Activated T-cell treated with anti-CD3 and anti-CD28 coated beads, Interleukin-2, amount 50 U/mL, for 48 hours (primary cell): ENCODE results near the gene RBM17.

ENCODE experiments used
- DNase-seq, 2 experiments: peaks; one replicate each; pipeline ENCODE4 v3.0.0-alpha.2; 2020

The RBM17 gene, protein sequence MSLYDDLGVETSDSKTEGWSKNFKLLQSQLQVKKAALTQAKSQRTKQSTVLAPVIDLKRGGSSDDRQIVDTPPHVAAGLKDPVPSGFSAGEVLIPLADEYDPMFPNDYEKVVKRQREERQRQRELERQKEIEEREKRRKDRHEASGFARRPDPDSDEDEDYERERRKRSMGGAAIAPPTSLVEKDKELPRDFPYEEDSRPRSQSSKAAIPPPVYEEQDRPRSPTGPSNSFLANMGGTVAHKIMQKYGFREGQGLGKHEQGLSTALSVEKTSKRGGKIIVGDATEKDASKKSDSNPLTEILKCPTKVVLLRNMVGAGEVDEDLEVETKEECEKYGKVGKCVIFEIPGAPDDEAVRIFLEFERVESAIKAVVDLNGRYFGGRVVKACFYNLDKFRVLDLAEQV

DNA sequence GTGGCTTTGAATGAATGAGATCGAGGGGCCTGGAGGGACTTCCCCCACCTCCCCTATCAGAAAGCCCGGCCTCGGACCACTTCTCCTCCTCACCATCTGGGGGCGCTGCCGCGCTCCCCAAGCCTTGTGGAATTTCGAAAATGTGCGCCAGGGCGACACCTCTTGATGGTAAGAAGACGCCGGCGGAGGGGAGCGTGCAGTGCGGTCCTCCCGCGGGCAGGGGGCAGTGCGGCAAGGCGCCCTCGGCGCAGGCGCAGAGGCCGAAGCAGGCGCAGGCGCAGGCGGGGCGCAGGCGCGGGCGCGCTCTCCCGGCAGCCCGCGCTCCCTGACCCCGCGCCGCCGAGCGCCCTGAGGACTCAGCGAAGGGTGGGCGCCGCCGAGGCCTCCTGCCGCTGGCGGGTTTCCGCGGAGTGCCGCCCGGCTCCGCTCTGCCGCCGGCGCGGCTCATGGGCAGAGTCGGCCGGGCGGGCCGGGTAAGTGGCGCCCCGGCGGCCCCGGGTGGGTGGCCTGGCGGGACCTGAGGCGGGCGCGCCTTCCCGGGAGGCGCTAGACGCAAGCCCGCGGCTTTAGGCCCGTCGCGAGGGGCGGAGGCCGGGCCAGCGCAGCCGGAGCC is at the start of gene RBM17:
Gene RBM17 (plus strand): TSS at position 314 of the 613 bp plus-strand sequence. CDS start 8,032 bp downstream, outside the sequence.
- peak; percentile 100 for DNase-seq

DNA sequence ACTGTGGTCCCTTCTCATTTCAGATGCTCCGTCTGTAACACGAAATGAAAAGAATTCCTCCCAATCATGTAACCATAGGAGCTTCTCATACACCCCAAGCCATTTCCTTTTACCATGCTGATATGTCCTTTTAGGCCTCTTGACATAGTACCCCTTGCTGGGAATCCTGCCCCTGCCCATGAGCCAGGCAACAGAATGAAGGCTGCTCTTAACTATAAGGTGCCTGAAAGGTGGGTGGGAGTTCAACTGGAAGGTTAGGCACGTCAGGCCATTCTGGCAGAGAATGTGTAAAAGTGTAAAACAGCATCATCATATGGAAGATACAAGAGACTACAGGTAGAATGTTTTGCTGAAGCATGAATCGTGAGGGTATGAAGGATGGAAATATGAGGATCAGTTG is 49.1 kb upstream of the RBM17 start:
- peak in 1 of 2 experiments; percentile 24 for DNase-seq

DNA sequence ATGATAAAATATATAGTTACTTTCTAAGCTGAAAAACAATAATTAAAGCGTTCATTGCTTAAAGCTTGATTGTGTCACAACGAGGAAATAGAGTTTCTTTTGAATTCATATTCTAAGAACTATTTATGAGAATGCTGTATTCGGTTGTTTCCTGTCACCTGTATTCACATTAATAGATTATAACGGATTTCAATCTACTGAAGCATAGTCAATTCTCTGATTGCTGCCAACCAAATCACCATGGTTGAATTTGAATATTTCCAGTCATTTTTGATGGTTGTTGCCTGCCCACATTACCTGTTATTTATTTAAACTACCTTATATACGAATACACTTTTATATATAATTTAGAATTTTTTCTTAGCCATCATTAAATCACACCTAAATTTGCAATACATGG is 48.6 kb upstream of the RBM17 start:
- no peak for DNase-seq

DNA sequence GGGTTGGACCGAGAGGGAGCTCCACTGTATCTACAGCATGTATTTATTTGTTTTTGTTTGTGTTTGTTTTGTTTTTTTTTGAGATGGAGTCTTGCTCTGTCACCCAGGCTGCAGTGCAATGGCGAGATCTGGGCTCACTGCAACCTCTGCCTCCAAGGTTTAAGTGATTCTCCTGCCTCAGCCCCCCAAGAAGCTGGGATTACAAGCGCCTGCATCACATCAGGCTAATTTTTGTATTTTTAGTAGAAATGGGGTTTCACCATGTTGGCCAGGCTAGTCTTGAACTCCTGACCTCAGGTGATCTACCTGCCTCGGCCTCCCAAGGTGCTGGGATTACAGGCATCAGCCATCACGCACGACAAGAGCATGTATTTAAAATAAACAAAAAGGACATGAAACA is 45.5 kb upstream of the RBM17 start:
- peak in 1 of 2 experiments; percentile 20 for DNase-seq

DNA sequence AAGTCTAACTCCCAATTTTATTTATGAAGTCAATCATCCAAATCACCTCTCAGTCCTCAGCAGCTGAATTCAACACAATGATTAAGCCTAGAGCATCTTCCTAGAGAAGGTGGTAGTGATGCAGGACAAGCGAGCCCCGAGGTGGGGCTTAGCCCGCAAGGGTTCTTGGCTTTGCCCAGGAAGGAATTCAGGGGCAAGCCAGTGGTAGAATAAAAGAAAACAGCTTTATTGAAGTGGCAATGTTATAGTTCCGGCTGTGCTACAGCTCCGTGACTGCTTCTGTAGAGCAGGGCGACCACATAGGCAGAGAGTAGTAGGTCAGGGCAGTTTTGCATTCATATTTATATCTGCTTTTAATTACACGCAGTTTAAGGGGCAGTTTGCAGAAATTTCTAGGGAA is 44.8 kb upstream of the RBM17 start:
- peak; percentile 26 to 28 for DNase-seq

DNA sequence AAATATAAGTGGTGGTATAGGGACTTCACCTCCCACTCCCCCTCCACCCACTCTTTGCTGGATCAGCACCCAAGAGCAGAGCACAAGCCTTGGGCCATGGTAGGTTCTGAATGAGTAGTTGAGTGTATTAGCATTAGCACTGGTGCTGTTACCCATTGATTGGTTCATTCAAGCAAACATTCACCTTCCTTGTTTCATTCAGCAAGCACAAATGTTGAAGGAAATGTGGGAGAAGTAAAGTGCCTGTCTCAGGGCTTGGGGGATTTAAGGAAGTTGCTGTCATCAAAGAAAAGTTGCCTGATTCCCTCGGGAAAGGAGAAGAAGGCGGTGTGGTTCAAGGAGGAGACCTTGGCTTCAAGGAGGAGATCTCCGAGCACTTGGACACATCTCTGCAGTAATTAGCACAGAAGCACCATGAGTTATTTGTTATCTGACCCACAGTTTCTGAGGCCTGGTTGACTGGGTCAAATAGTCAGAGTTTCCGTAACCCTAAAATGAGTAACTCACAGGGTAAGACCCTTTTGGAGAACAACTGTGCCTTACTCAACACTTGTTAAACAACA is 44.0 kb upstream of the RBM17 start:
- peak; percentile 43 to 49 for DNase-seq

DNA sequence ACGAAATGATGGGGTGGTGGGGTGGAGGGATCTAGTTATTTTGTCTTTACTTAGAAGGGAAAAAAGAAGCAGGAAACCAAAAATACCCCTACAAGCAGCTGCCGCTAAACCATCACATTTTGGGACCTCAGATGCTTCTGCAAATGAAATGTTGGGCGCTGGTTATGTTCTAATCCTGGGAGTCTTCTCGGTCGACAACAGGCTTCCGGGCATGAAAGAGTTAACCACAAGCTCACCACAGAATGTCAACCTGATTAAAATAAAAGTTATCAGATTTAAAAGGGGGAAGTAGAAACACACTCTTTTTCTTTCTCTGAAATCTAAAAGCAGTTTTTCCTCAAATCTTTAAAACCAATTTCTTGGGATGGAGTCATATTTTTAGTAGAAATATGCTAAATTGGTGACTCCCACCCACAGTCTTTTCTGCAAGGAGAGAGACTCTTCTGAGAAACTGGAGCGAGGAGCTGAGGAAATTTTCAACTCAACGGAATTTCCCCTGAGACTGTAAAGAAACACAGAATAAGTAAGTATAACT is 43.5 kb upstream of the RBM17 start:
- DNase-seq, result peak; percentile 64 to 71

DNA sequence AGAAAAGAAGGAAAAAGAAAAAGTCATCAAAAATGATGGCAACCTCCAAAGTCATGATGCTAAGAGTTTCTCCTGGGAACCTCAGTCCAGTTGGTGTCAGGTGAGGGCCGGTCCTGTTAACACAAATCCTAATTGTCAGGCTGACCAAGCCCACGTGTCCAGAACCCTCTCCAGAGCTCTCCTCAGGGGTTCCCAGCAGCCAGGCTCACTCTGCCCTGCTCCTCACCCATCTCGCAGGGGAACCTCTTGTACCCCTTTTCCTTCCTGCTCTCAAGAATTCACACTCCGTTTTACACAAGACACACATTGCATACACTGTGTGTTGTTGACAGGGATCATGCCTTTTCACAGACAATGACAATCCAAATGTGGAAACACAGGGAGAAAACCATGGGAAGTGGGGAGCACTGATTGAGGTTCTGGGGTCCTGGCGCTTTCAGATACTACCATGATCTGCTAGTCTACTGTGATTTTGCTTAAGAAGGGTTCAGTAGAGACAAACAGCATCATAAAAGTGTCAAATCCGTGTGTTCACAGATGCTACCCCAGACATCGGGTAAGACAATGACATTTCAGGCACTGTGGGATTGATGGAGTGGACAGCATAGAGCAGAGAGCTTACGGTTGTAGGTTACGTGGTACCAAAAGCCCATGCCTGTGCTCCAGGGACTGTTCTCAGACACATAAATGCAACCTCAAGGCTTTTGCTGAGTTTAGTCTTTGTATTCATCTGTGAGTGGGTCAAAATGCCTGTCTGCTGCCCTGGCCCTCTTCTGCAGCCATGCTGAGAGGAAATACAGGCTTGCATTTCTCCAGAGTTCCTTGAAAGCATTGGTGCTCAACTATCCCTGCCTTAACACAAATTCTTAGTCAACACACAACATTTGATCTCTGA is 42.7 kb upstream of the RBM17 start:
- peak; percentile 54 to 58 for DNase-seq

DNA sequence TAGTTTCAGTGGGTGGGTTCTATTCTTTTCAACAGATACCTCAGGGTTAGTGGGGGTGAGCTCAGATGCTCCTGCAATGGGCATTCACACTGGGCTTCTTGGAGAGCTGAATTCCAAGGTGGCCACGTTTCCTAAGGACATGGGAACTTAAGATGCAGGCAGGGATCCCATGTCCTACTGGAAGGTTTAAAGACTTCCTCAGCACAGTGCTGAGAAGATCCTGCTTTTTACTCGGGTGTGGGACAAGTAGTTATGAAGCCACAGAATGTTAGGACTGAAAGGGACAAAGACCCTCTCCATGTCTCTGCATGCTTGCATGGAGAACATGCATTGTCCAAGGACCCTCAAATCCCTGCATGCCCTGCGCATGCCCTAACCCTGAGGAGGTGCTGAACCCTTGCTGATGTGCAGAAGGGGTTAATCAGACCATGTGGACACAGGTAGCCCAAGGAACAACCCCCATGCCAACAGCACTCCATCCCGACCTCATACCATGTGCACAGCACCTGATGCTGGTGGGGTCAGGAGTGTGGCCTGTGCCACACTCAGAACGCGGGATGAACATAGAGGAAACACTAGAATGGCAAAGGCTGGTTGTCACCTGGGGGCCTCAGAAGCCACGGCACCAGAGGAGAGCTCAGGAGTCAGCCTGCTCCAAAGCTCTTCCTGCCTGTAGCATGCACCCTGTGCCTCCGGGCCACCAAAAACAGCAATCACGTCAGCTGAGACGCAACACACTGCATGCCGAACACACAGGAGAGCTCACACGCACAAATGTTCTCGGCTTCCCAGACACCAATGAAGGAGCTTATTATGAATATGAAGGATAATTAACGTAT is 41.8 kb upstream of the RBM17 start:
- peak; percentile 48 to 49 for DNase-seq

DNA sequence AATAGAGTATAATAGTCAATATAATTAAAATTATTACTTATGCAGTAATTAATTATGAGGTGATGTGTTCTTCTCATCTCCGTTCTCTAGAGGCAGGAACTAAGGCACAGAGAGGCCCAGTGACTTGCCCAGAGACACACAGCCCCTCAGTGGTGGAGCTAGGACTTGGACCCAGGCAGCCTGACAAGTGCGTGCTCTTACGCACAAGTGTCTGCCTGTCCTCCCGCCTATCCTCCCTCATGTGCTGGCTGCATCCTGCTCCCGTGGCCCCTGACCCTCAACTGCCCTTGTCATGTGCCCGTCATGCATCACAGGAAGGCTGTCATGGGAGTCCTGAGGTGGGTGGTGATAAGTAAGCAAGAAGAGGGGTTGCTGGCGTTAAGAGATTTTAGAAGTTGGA is 41.0 kb upstream of the RBM17 start:
- peak; percentile 61 to 63 for DNase-seq

DNA sequence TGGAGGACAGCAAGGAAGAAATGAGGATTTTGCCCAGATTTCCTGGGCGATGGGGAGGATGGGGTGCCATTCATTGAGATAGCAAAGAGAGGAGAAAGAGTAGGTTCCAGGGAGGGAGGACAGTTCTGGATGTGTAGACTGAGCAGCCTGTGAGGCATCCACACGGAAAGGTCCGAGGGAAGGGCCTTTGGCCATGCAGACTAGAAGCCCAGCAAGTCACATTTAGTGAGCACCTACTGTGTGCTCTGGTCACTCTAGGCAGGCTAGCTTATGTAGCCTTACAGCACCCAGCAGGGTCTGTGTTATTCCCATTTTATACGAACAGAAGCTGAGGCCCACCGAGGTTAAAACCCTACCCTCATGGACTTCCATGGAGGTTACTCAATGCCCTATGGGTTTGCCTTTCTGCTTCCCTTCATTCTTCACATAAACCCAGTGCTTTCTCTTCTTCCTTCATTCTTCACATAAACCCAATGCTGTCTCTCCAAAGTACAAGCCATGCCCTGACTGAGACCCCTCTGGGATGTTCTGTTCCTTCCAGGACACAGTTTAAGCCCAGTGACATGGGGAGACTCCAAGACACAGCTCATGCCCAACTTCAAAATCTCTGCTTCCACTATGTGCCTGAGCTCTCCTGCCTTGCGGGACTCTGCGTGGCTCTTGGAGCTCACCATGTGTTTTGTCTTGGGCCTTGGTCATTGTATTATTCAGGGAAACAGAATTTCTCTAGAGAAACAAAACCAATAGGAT is 40.4 kb upstream of the RBM17 start:
- DNase-seq, result peak; percentile 51

DNA sequence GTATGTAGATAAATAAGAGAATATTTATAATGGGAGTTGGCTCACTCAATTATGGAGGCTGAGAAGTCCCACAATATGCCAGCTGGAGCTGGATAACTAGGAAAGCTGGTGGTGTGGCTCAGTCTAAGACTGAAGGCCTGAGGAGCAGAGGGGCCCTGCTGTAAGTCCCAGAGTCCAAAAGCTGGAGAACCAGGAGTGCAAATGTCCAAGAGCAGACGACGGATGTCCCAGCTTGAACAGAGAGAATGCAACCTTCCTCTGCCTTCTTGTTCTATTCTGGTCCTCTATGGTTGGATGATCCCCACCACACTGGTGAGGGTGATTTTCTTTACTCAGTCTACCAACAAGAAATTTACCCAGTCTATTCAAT is 39.8 kb upstream of the RBM17 start:
- peak in 1 of 2 experiments; percentile 32 for DNase-seq

DNA sequence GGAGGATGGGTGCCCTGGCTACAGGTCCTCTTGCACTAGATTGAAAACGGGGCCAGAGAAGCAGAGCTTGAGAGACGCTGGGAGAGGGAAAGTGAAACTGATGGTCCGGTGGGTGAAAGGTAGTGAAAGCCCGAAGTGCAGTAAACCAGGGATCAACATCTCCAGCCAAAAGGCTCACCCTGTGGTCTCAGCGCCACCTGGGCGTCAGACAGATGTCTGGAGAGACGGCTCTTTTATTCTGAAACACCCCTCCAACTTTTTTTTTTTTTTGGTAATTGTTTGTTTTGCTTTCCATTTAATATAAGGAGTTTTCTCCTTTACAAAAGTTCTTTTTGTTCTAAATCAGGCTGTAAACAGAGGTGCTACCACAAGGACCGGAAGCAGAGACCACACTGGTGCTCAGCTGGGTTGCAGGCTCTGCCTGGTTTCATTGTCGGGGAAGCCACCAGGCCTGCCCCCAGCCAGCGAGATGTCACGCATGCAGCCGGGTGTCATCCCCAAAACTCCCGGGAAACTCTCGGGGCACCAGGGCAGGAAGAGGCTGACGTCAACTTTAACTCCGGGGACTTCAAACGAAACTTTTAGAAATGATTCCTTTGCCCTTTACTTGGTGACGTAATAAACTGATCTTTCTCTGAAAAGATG is 37.9 kb upstream of the RBM17 start:
- DNase-seq, result peak; percentile 92

DNA sequence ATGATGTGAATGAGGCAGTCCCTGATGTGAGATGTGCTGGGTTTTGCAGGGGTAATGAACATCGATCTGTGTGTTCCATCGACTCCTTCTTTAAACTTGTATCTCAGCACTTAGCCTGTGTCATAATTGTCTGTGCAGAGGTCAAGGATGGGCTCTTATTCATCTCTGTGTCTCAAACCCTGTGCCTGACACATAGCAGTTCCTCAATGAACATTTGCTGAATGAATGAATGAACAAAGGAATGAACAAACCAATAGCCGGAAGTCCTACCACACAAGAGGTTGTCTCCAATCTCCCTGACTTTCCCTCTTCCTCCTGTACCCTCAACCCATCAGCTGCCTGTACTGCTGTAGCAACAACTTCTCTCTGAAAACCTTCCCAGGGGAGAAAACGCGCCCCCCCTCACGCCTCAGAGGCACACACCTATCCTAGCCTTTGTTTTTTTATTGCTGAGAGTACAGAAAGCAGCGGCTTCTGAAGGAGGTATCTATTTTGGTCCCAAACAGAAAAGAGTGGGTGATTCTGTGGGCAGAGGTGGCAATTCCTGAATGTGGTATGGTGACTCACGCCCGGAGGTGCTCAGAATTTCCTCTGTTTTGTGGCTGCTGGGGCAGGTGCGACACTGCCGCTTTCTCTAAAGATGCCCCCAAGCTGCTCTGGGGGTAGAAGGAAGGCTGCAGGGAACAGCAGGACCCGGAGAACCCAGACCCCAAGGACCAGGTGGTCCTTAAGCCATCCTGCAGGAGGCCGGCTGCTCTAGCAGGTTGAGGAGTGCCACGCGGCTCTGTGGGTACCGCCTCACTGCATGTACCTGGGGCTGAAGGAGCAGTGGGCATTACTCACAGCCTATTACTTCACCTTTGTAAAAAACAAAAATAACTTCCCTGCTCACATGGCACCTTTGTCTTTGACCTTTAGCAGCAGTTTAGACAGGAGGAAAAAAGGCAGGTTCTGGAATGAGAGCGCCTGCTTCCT is 36.3 kb upstream of the RBM17 start:
- DNase-seq, result peak; percentile 89 to 92

DNA sequence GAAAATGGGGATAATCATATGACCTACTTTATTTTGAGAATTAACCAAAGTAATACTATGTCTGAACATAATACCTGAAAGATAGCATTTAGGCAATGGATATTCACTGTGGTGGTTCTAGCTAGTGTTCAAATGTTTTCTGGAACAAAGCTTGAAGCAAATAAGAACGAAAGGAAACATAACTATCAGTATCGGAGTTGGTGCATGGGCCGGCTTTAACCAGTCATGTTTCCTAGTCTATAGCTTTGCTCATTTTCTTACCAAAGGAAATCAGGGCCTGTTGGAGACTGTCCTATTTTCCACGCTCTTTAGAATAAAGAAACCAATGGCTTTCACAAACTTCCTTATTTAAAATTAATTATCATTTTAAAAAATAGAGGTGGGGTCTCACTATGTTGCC is 35.5 kb upstream of the RBM17 start:
- DNase-seq, result no peak

DNA sequence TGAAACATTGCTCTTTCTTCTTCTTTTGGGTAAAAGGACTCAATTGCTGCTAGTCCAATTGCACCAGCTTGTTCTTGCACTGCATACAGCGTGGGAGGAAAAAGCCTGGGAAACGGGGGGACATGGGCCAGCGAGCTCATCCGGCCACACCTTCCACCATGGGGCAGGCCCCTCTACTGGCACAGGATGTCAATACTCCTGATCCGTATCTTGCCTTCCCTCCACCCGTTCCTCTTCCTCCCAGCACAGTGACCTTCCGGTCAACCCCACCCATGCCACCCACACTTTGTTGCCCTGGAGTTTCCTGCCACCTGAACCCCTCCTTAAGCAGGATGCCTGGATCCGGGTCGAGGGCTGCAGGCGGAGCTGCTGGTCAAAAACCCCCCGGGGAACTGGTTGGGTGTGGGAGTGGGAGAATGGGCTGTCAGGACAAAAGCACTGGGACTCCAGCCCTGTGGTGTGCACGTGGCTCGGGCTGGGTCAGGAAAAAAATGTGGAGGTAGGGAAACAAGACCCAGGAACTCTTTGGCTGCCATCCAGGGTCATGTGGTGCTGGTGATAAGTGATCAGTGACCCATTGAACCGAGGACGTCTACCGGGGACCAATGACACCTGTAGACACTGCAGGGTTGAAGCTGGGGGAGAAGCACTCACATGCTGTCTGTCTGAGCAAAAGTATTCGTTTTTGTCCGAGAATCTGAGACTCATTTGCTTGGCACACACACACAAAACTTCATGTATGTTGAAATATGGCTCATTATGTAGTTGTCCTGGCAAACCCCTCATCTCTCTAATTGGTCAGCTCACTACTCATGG is 34.8 kb upstream of the RBM17 start:
- DNase-seq, result peak; percentile 74

DNA sequence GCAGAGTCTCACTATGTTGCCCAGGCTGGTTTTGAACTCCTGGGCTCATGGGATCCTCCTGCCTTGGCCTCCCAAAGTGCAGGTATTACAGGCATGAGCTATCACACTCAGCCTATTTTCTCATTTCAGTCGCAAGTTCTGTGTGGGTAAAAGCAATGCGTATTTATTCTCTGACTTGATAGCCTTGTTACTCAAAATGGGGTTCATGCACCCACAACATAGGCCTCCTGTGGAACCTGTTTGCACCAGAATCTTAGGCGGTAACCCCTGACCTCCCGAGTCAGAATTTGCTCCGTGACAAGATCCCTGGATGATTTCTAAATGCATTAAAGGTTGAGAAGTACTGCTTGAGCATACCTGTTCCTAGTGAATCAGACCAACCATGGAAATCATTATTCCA is 34.0 kb upstream of the RBM17 start:
- DNase-seq, result peak; percentile 49 to 55

DNA sequence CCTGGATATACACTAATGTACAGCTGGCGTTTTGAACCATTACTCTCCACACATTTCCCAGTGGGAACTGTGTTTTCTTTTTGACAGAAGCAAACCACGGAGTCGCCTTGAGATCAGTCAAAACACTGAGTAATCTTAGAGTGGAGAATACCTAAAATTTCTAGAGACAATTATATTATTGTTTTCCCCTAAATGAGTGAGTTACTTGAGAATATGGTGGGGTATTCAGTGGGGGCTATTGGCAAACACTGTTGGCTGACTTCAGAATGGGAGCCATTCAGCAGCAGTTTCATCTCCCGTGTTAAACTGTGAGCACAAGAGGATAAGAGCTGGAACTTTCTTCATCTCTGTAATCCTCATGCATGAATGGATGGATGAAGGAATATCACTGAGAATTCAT is 32.9 kb upstream of the RBM17 start:
- DNase-seq, result peak; percentile 21 to 30
